GM12878 (cell line): ENCODE results near the gene TSHZ3. TPM values are rescaled to one million over a fixed set of nuclear protein-coding genes. Genes with fewer than 3 reads are reported as not detected.

ENCODE experiments used
- ATAC-seq: fragments of 200-7000 bp; cut with Tn5 transposase; 3 replicates; pipeline ENCODE4 v1.9.1; 2020; ENCODE audit warnings: mild to moderate bottlenecking, moderate library complexity
- BruUV-seq: library from RNA; stranded (reverse); fragments of 400-500 nt; replicated peaks from 2 replicates; lab custom pipeline; 2021; lab: Mats Ljungman, UMichigan
- CTCF ChIA-PET: fragments of 300-600 bp; sonication (Branson Sonifier 250); formaldehyde crosslinking; extraction: SDS; loops from one replicate; lab custom pipeline; 2021; ENCODE audit warnings: inconsistent platforms; lab: Yijun Ruan, JAX
- POLR2A ChIA-PET: fragments of 350-600 bp; formaldehyde crosslinking; extraction: SDS; loops from one replicate; lab custom pipeline; 2021; ENCODE audit warnings: inconsistent platforms; lab: Charles Lee
- RAD21 ChIA-PET: fragments of 300-600 bp; sonication (Branson Sonifier 250); formaldehyde crosslinking; loops from one replicate; lab custom pipeline; 2023; ENCODE audit warnings: antibody characterized with exemption; ENCODE audit not compliant: unreplicated experiment; lab: Charles Lee
- SMC1A ChIA-PET: fragments of 300-600 bp; sonication (Branson Sonifier 250); formaldehyde crosslinking; loops from one replicate; lab custom pipeline; 2023; ENCODE audit not compliant: unreplicated experiment, uncharacterized antibody; lab: Charles Lee
- DNase-seq: peaks from one replicate; pipeline ENCODE4 v3.0.0-alpha.2; 2011; ENCODE audit warnings: low read depth, low spot score
- FAIRE-seq: peaks from 3 replicates; lab custom pipeline; 2011; peaks lifted over from hg19 to GRCh38; lab: Jason Lieb, UNC
- H2AFZ ChIP-seq: 2 replicates; pipeline ENCODE4 v1.6.0; 2011; ENCODE audit warnings: low read depth, low read length, control low read depth; ENCODE audit not compliant: control insufficient read depth
- H3K27ac ChIP-seq: 2 replicates; pipeline ENCODE4 v1.5.1; 2011; ENCODE audit warnings: control low read depth; ENCODE audit not compliant: control insufficient read depth, insufficient read depth
- H3K27me3 ChIP-seq, 2 experiments: replicated peaks in 1 of 2; 2 replicates each; pipeline versions ENCODE4 v1.6.0 to v1.6.1; 2011; ENCODE audit warnings: low read length in 1 of 2; ENCODE audit not compliant: control insufficient read depth in 2 of 2, insufficient read depth in 2 of 2
- H3K36me3 ChIP-seq, 2 experiments: 2 replicates each; pipeline ENCODE4 v1.5.1; 2011; ENCODE audit warnings: low read length in 1 of 2; ENCODE audit not compliant: control insufficient read depth in 2 of 2, insufficient read depth in 2 of 2
- H3K4me1 ChIP-seq: 2 replicates; pipeline ENCODE4 v1.6.1; 2011; ENCODE audit warnings: mild to moderate bottlenecking, low read length, moderate library complexity, mixed read lengths; ENCODE audit not compliant: control insufficient read depth, insufficient read depth
- H3K4me2 ChIP-seq: 2 replicates; pipeline ENCODE4 v1.6.0; 2011; ENCODE audit warnings: control low read depth; ENCODE audit not compliant: control insufficient read depth, insufficient read depth
- H3K4me3 ChIP-seq: fragments of 200-600 bp; sonication (generic); 2 replicates; pipeline ENCODE4 v1.5.1; 2016
- H3K79me2 ChIP-seq: 2 replicates; pipeline ENCODE4 v1.6.0; 2011; ENCODE audit warnings: low read length; ENCODE audit not compliant: control insufficient read depth, insufficient read depth
- H3K9ac ChIP-seq: 2 replicates; pipeline ENCODE4 v1.8.0; 2011; ENCODE audit warnings: low read length, control low read depth, mixed read lengths; ENCODE audit not compliant: control insufficient read depth, insufficient read depth
- H3K9me3 ChIP-seq: replicated peaks from 3 replicates; pipeline ENCODE4 v1.5.1; 2011; ENCODE audit warnings: mild to moderate bottlenecking, low read length; ENCODE audit not compliant: control insufficient read depth, insufficient read depth
- H4K20me1 ChIP-seq: 2 replicates; pipeline ENCODE4 v1.6.0; 2011; ENCODE audit not compliant: control insufficient read depth, insufficient read depth
- BMI1 ChIP-seq: fragments of 450-650 bp; IDR thresholded peaks from 2 replicates; pipeline ENCODE4 v1.6.1; 2016; ENCODE audit warnings: mild to moderate bottlenecking, moderate library complexity, borderline replicate concordance
- BRCA1 ChIP-seq: IDR thresholded peaks from 2 replicates; pipeline ENCODE4 v1.6.1; 2011; ENCODE audit warnings: low read depth, low read length, improper control_type of control experiment
- CBFB ChIP-seq: IDR thresholded peaks from 2 replicates; pipeline ENCODE4 v1.6.1; 2016; ENCODE audit warnings: antibody characterized with exemption, low read depth
- CBX5 ChIP-seq: sonication (generic); IDR thresholded peaks from 2 replicates; pipeline ENCODE4 v1.6.1; 2016; ENCODE audit warnings: low read depth, moderate library complexity, mild to moderate bottlenecking, inconsistent platforms
- CEBPB ChIP-seq, 2 experiments: fragments of 150-350 bp in 1 of 2; IDR thresholded peaks; 2 replicates each; pipeline ENCODE4 v1.6.1; 2012 to 2014; ENCODE audit warnings: low read depth in 2 of 2, low read length in 2 of 2, borderline replicate concordance in 1 of 2, inconsistent platforms in 1 of 2
- EED ChIP-seq: sonication (generic); IDR thresholded peaks from 2 replicates; pipeline ENCODE4 v1.6.1; 2016; ENCODE audit warnings: antibody characterized with exemption, low read depth
- ETV6 ChIP-seq, 2 experiments: fragments of 450-650 bp in 1 of 2; IDR thresholded peaks in 1 of 2; conservative IDR thresholded peaks in 1 of 2; 2 replicates each; pipeline ENCODE4 v1.6.1; 2014; ENCODE audit warnings: antibody characterized with exemption in 1 of 2, borderline replicate concordance in 1 of 2, low read depth in 1 of 2, mild to moderate bottlenecking in 1 of 2, moderate library complexity in 1 of 2
- HDGF ChIP-seq: fragments of 450-650 bp; IDR thresholded peaks from 2 replicates; pipeline ENCODE4 v1.6.1; 2016; ENCODE audit warnings: antibody characterized with exemption
- IKZF2 ChIP-seq, 2 experiments: fragments of 450-650 bp; IDR thresholded peaks; 2 replicates each; pipeline ENCODE4 v1.6.1; 2017; ENCODE audit warnings: mild to moderate bottlenecking in 2 of 2, moderate library complexity in 2 of 2
- KLF5 ChIP-seq: fragments of 450-650 bp; IDR thresholded peaks from 2 replicates; pipeline ENCODE4 v1.6.1; 2014; ENCODE audit warnings: mild to moderate bottlenecking; ENCODE audit not compliant: partially characterized antibody
- MEF2A ChIP-seq: IDR thresholded peaks from 2 replicates; pipeline ENCODE4 v1.6.1; 2011; ENCODE audit warnings: low read depth, mild to moderate bottlenecking, low read length, moderate library complexity; ENCODE audit not compliant: insufficient read depth
- MLLT1 ChIP-seq: fragments of 450-650 bp; IDR thresholded peaks from 2 replicates; pipeline ENCODE4 v1.6.1; 2016; ENCODE audit warnings: mild to moderate bottlenecking
- MTA3 ChIP-seq: IDR thresholded peaks from 2 replicates; pipeline ENCODE4 v1.6.1; 2012; ENCODE audit warnings: low read length, inconsistent platforms, borderline replicate concordance
- SREBF1 ChIP-seq: IDR thresholded peaks from 2 replicates; pipeline ENCODE4 v1.6.1; 2012; ENCODE audit warnings: mild to moderate bottlenecking, low read length
- SREBF2 ChIP-seq: IDR thresholded peaks from 2 replicates; pipeline ENCODE4 v1.6.1; 2012; ENCODE audit warnings: mild to moderate bottlenecking, low read length
- SUZ12 ChIP-seq: fragments of 200-600 bp; sonication (generic); IDR thresholded peaks from one replicate; pipeline ENCODE4 v1.6.1; 2018; ENCODE audit warnings: antibody characterized with exemption, mild to moderate bottlenecking; ENCODE audit not compliant: unreplicated experiment
- TCF7 ChIP-seq: IDR thresholded peaks from 2 replicates; pipeline ENCODE4 v1.6.1; 2014; ENCODE audit warnings: antibody characterized with exemption, borderline replicate concordance
- WGBS: methylation state at CpG from one replicate; pipeline ENCODE4 v1.1.6; 2016; ENCODE audit warnings: low lambda C conversion rate; ENCODE audit not compliant: insufficient replicate concordance, insufficient coverage; ENCODE audit errors: missing lambda C conversion rate; 5-methylcytosine and 5-hydroxymethylcytosine counted together
- in situ Hi-C: fragments of 300-500 bp; cut with MboI; formaldehyde crosslinking; loops from 9 replicates; pipeline ENCODE4 v1.14.3; 2018; ENCODE audit warnings: mixed read lengths
- intact Hi-C: fragments of 100-400 bp; cut with micrococcal nuclease; formaldehyde crosslinking; loops from one replicate; pipeline ENCODE4 v1.14.2; 2022; ENCODE audit not compliant: unreplicated experiment
- polyA plus RNA-seq, 11 experiments: library from polyadenylated mRNA; depleted of rRNA in 4 of 11; unstranded in 6 of 11; stranded (reverse) in 5 of 11; fragments of >200 nt; fragmentation: Nextera tagmentation in 4 of 11; fragmentation: Illumina TruSeq in 1 of 11; extraction: Ambion mirVana in 4 of 11; extraction: Trizol in 1 of 11; gene quantifications; 1 replicate in 1 of 11; 2 replicates in 10 of 11; pipeline versions ENCODE4 v1.2.1 to v1.2.3, GENCODE V29; 2011 to 2016; ENCODE audit warnings: inconsistent platforms in 2 of 11, missing spikeins in 2 of 11, low read depth in 1 of 11
- total RNA-seq, 4 experiments: library from RNA; depleted of rRNA in 3 of 4; stranded (reverse); fragments of >200 nt in 3 of 4; fragmentation: Illumina TruSeq in 1 of 4; extraction: Trizol in 1 of 4; gene quantifications; 2 replicates each; pipeline versions ENCODE4 v1.2.1 to v1.2.3, GENCODE V29; 2013 to 2021
- TF ChIP-seq, protein P1 (sequence below): fragments of 450-650 bp; IDR thresholded peaks from 2 replicates; pipeline ENCODE4 v1.6.1; 2016; ENCODE audit warnings: mild to moderate bottlenecking, moderate library complexity, borderline replicate concordance
- TF ChIP-seq, protein P2 (sequence below): IDR thresholded peaks from 2 replicates; pipeline ENCODE4 v1.6.1; 2011; ENCODE audit warnings: low read depth, mild to moderate bottlenecking, low read length, moderate library complexity, borderline replicate concordance; ENCODE audit errors: extremely low read depth

The TSHZ3 gene
- total and polyA plus RNA-seq, 10 of the 15 experiments (the other 5 are each of a cell fraction or from before 2014, with no cell fraction given): 0.23 TPM; not detected in 9

DNA sequence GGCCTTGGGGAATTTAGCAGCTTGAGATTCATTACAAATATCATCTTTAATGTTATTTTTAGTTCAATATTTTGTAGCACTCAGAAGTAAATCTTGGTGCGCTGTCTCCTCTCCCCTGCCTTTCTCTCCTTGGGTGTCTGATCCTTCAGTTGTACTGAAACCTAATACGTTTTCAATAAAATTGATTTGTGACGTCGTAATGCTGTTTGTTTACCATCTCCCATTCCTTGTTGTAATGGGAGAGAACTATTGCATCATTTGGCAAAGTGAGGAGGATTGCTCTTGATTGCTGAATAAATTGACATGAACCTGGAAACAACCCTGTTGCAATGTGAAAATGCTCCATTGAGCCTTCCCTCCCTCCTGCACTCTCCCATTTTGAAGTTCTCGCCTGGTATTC lies 43.2 kb upstream of the TSHZ3 start:
- Histone ChIP-seq H3K9me3 (no peaks in the 10 kb centered on the region; the same call in 2 of the 3 replicates), H3K27me3 (no peaks in the 10 kb centered on the region), H3K4me3 (no peak overlapping the region), H3K4me2 (no peak overlapping the region)
- in situ Hi-C loops: no loop called here
- 24% methylated on average over 5 of the region's 5 CpGs for WGBS
- intact Hi-C loops: no loop called here
- TF ChIP-seq, protein P1, sequence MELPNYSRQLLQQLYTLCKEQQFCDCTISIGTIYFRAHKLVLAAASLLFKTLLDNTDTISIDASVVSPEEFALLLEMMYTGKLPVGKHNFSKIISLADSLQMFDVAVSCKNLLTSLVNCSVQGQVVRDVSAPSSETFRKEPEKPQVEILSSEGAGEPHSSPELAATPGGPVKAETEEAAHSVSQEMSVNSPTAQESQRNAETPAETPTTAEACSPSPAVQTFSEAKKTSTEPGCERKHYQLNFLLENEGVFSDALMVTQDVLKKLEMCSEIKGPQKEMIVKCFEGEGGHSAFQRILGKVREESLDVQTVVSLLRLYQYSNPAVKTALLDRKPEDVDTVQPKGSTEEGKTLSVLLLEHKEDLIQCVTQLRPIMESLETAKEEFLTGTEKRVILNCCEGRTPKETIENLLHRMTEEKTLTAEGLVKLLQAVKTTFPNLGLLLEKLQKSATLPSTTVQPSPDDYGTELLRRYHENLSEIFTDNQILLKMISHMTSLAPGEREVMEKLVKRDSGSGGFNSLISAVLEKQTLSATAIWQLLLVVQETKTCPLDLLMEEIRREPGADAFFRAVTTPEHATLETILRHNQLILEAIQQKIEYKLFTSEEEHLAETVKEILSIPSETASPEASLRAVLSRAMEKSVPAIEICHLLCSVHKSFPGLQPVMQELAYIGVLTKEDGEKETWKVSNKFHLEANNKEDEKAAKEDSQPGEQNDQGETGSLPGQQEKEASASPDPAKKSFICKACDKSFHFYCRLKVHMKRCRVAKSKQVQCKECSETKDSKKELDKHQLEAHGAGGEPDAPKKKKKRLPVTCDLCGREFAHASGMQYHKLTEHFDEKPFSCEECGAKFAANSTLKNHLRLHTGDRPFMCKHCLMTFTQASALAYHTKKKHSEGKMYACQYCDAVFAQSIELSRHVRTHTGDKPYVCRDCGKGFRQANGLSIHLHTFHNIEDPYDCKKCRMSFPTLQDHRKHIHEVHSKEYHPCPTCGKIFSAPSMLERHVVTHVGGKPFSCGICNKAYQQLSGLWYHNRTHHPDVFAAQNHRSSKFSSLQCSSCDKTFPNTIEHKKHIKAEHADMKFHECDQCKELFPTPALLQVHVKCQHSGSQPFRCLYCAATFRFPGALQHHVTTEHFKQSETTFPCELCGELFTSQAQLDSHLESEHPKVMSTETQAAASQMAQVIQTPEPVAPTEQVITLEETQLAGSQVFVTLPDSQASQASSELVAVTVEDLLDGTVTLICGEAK: no peak
- TF ChIP-seq BRCA1: no peak
- no peak for TF ChIP-seq EED
- TF ChIP-seq MTA3: no peak
- TF ChIP-seq IKZF2 (IDR thresholded peaks at IDR 0.05): no peak
- no peak for TF ChIP-seq CBFB
- no peak for TF ChIP-seq CEBPB (IDR thresholded peaks at IDR 0.05; ENCODE audit: borderline replicate concordance in 1 of 2, low read depth in 2 of 2, low read length in 2 of 2)
- no peak for TF ChIP-seq MLLT1
- no peak for TF ChIP-seq HDGF
- no peak for TF ChIP-seq ETV6 (conservative IDR thresholded peaks at IDR 0.05 in 1 of 2, IDR thresholded peaks at IDR 0.05 in 1 of 2; ENCODE audit: borderline replicate concordance in 1 of 2, low read depth in 1 of 2)
- no peak for TF ChIP-seq KLF5
- TF ChIP-seq, protein P2, sequence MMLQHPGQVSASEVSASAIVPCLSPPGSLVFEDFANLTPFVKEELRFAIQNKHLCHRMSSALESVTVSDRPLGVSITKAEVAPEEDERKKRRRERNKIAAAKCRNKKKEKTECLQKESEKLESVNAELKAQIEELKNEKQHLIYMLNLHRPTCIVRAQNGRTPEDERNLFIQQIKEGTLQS: no peak
- no peak for TF ChIP-seq MEF2A
- TF ChIP-seq CBX5: no peak
- no peak for TF ChIP-seq SREBF1
- no peak for TF ChIP-seq SREBF2
- no peak for TF ChIP-seq SUZ12
- no peak for TF ChIP-seq BMI1
- TF ChIP-seq TCF7: no peak
- TF ChIP-seq, all 136 proteins: peak for 0
- ChIA-PET SMC1A (no interaction called here), RAD21 (no interaction called here), POLR2A (no interaction called here), CTCF (no interaction called here)
- DNase-seq: no peak
- Histone ChIP-seq H3K27ac (no peak overlapping the region), H4K20me1 (no peaks in the 10 kb centered on the region), H3K9ac (no peak overlapping the region), H2AFZ (no peak overlapping the region), H3K79me2 (no peaks in the 10 kb centered on the region), H3K4me1 (no peaks in the 10 kb centered on the region), H3K36me3 (no peaks in the 10 kb centered on the region)
- no peak for FAIRE-seq
- BruUV-seq: no TSS peak
- no peak for ATAC-seq
